ENCODE results near the gene APPL2.
"Not testable (repeated sequence)": the region's sequence is repeated elsewhere in the genome, so short reads cannot be mapped to it uniquely, and the experiment has no call there.

The APPL2 gene

GRCh38 chr12:105257321-105257728 lies 21.4 kb upstream of the APPL2 start:
- no peaks in the 10 kb centered on the region for H3F3A ChIP-seq (ENCODE audit: control insufficient read depth, insufficient read depth)

GRCh38 chr12:105256921-105257320 lies 20.9 kb upstream of the APPL2 start:
- Histone ChIP-seq H3F3A (ENCODE audit: control insufficient read depth, insufficient read depth) (no peaks in the 10 kb centered on the region), H3K27ac (ENCODE audit: low read depth, low read length) (no peak overlapping the region), H3K27me3 (ENCODE audit: control insufficient read depth, low read length) (no peaks in the 10 kb centered on the region), H3K9me2 (replicated peaks; ENCODE audit: control insufficient read depth, low read length) (no peaks in the 10 kb centered on the region), H3K36me3 (ENCODE audit: control insufficient read depth, low read length) (no peaks in the 10 kb centered on the region), H3K4me3 (ENCODE audit: low read length) (no peak overlapping the region), H3K4me1 (ENCODE audit: control insufficient read depth, low read length) (peaks cover 22% of the 10 kb centered on the region), H3K4me2 (ENCODE audit: low read length) (no peak overlapping the region), H4K20me1 (ENCODE audit: control insufficient read depth, insufficient read depth, low read depth, low read length) (no peaks in the 10 kb centered on the region), H3K79me2 (ENCODE audit: control insufficient read depth, low read length) (no peaks in the 10 kb centered on the region), H3K9me3 (ENCODE audit: control insufficient read depth, insufficient read depth, low read length) (no peaks in the 10 kb centered on the region)
- no peak for TF ChIP-seq CTCF (IDR thresholded peaks at IDR 0.05; ENCODE audit: low read depth, low read length, poor library complexity, severe bottlenecking)
- no peak for TF ChIP-seq EZH2phosphoT487 (IDR thresholded peaks at IDR 0.05; ENCODE audit: borderline replicate concordance, low read length)

More at GRCh38 chr12:105257321-105257728, 21.4 kb upstream of the APPL2 start:
- no peak overlapping the region for H3K27ac ChIP-seq (ENCODE audit: low read depth, low read length)
- no peak overlapping the region for H3K4me2 ChIP-seq (ENCODE audit: low read length)
- H3K27me3 ChIP-seq (ENCODE audit: control insufficient read depth, low read length), result no peaks in the 10 kb centered on the region
- no peaks in the 10 kb centered on the region for H3K9me3 ChIP-seq (ENCODE audit: control insufficient read depth, insufficient read depth, low read length)
- peaks cover 26% of the 10 kb centered on the region for H3K4me1 ChIP-seq (ENCODE audit: control insufficient read depth, low read length)
- H4K20me1 ChIP-seq (ENCODE audit: control insufficient read depth, insufficient read depth, low read depth, low read length), result no peaks in the 10 kb centered on the region
- no peaks in the 10 kb centered on the region for H3K36me3 ChIP-seq (ENCODE audit: control insufficient read depth, low read length)
- H3K9me2 ChIP-seq (replicated peaks; ENCODE audit: control insufficient read depth, low read length), result no peaks in the 10 kb centered on the region
- TF ChIP-seq CTCF (IDR thresholded peaks at IDR 0.05; ENCODE audit: low read depth, low read length, poor library complexity, severe bottlenecking), result no peak
- H3K4me3 ChIP-seq (ENCODE audit: low read length), result no peak overlapping the region
- H3K79me2 ChIP-seq (ENCODE audit: control insufficient read depth, low read length), result no peaks in the 10 kb centered on the region

GRCh38 chr12:105256431-105256830 lies 20.5 kb upstream of the APPL2 start:
- not testable (repeated sequence) for H3K4me2 ChIP-seq (ENCODE audit: low read length); H3K27me3 ChIP-seq (ENCODE audit: control insufficient read depth, low read length); H3K36me3 ChIP-seq (ENCODE audit: control insufficient read depth, low read length); H4K20me1 ChIP-seq (ENCODE audit: control insufficient read depth, insufficient read depth, low read depth, low read length); H3K4me3 ChIP-seq (ENCODE audit: low read length); H3F3A ChIP-seq (ENCODE audit: control insufficient read depth, insufficient read depth); H3K27ac ChIP-seq (ENCODE audit: low read depth, low read length); H3K9me2 ChIP-seq (replicated peaks; ENCODE audit: control insufficient read depth, low read length); H3K79me2 ChIP-seq (ENCODE audit: control insufficient read depth, low read length); H3K9me3 ChIP-seq (ENCODE audit: control insufficient read depth, insufficient read depth, low read length)
- H3K4me1 ChIP-seq (ENCODE audit: control insufficient read depth, low read length), result peaks cover 17% of the 10 kb centered on the region

- Histone ChIP-seq H3K79me2 (ENCODE audit: control insufficient read depth, low read length) (no peaks in the 10 kb centered on the region), H3K4me3 (ENCODE audit: low read length) (no peak overlapping the region), H3F3A (ENCODE audit: control insufficient read depth, insufficient read depth) (no peaks in the 10 kb centered on the region), H3K27ac (ENCODE audit: low read depth, low read length) (no peak overlapping the region), H4K20me1 (ENCODE audit: control insufficient read depth, insufficient read depth, low read depth, low read length) (no peaks in the 10 kb centered on the region), H3K9me2 (replicated peaks; ENCODE audit: control insufficient read depth, low read length) (no peaks in the 10 kb centered on the region), H3K9me3 (ENCODE audit: control insufficient read depth, insufficient read depth, low read length) (no peaks in the 10 kb centered on the region), H3K4me2 (ENCODE audit: low read length) (no peak overlapping the region), H3K36me3 (ENCODE audit: control insufficient read depth, low read length) (no peaks in the 10 kb centered on the region), H3K4me1 (ENCODE audit: control insufficient read depth, low read length) (peaks cover 13% of the 10 kb centered on the region), H3K27me3 (ENCODE audit: control insufficient read depth, low read length) (no peaks in the 10 kb centered on the region)
- TF ChIP-seq EZH2phosphoT487 (IDR thresholded peaks at IDR 0.05; ENCODE audit: borderline replicate concordance, low read length), result no peak
- TF ChIP-seq CTCF (IDR thresholded peaks at IDR 0.05; ENCODE audit: low read depth, low read length, poor library complexity, severe bottlenecking), result no peak
These were observed 20.0 kb upstream of the APPL2 start for GRCh38 chr12:105256011-105256410.

Data from DOHH2 (cell line).